Activated T-helper 2 cell treated with anti-CD3 and anti-CD28 coated beads, Interferon-gamma antibody, Interleukin-2, Interleukin-4, amounts not matched to agents 10 μg/mL and 5 μg/mL and 100 μg/mL, durations not matched to agents 14 hours and 24 hours and 36 hours (primary cell): ENCODE results near the gene ZFYVE26. TPM values are rescaled to one million over a fixed set of nuclear protein-coding genes. Genes with fewer than 3 reads are reported as not detected.
A peak's percentile ranks its signal among the peaks of the same experiment; 100 is the strongest.
"Not testable (repeated sequence)": the region's sequence is repeated elsewhere in the genome, so short reads cannot be mapped to it uniquely, and the experiment has no call there.

Source experiments
- DNase-seq: peaks from one replicate; pipeline ENCODE4 v3.0.0; 2021; ENCODE audit warnings: low spot score
- H3K27ac Mint-ChIP-seq: one replicate; pipeline ENCODE4 v1.8.0; 2021; ENCODE audit warnings: mixed read lengths
- H3K27me3 Mint-ChIP-seq: one replicate; pipeline ENCODE4 v1.8.0; 2021; ENCODE audit warnings: low read depth, mixed read lengths
- H3K36me3 Mint-ChIP-seq: one replicate; pipeline ENCODE4 v1.8.0; 2021; ENCODE audit warnings: low read depth, mixed read lengths
- H3K4me1 Mint-ChIP-seq: one replicate; pipeline ENCODE4 v1.8.0; 2021; ENCODE audit warnings: low read depth, mixed read lengths
- H3K4me3 Mint-ChIP-seq: one replicate; pipeline ENCODE4 v1.8.0; 2021; ENCODE audit warnings: low read depth, mild to moderate bottlenecking, moderate library complexity, mixed read lengths
- H3K9me3 Mint-ChIP-seq: one replicate; pipeline ENCODE4 v1.8.0; 2021; ENCODE audit warnings: mixed read lengths
- intact Hi-C: fragments of 100-400 bp; cut with micrococcal nuclease; formaldehyde crosslinking; loops from one replicate; pipeline ENCODE4 v1.15.1; 2023
- total RNA-seq: library from RNA; stranded (reverse); gene quantifications from 2 replicates; pipeline ENCODE4 v1.2.3, GENCODE V29; 2022

Gene ZFYVE26
- total RNA-seq, 1 donor from 2014 or later = 16.0 TPM

DNA sequence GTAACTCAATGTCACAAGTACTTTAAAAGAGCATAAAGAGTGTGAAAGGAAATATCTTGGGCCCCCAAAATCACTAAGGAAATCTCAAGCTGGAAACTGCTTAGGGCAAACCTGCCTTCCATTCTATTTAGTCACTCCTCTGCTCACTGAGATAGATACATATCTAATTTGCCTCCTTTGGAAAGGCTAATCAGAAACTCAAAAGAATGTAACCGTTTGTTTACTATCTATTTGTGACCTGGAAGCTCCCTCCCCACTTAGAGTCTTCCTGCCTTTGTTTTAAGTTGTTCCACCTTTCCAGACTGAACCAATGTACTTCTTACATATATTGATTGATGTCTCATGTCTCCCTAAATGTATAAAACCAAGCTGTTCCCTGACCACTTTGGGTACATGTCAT is 106.6 kb downstream of the ZFYVE26 start:
- H3K4me1 Mint-ChIP-seq, DNase-seq, H3K27ac Mint-ChIP-seq, intact Hi-C loops, H3K36me3 Mint-ChIP-seq, H3K4me3 Mint-ChIP-seq: not testable (repeated sequence)
- peaks cover 25% of the 10 kb centered on the region for H3K9me3 Mint-ChIP-seq
- peaks cover 14% of the 10 kb centered on the region for H3K27me3 Mint-ChIP-seq

DNA sequence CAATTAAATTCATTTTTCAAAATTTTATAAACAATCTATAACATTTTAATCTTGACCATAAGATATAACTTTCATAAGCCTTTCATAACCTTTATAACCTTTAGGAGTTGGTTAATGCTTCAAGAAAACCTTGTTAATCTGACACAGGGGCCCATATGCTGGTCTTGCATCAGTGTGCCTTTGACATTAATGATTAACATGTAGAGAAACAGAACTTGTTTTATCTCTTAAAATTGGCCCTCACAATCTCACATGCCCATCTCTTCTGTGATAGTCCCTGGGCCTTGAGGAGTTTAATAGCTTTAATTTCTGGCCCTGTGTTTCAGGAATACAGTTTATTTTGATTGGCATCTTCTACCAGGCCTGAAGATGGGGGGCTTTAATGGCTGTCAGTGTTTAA is 107.0 kb downstream of the ZFYVE26 start:
- DNase-seq, intact Hi-C loops: not testable (repeated sequence)

DNA sequence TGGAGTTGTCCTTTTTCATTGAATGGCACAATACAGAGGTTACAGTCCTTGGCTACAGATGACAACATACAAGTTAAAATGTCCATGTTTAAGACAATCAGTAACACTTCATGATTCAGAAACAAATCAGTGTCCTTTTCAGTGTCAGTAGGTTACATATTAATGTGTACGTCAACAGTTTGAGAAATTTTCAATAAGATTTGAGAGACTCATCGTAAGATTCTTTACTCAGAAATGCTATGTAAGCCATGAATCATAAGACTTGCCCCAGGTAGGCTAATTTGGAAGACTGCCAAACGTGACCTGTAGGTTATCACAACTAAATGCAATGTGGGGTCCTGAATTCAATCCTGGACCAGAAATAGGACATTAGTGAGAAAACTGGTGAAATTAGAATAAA is 111.2 kb downstream of the ZFYVE26 start:
- no peak overlapping the region for H3K27ac Mint-ChIP-seq
- no peak overlapping the region for H3K4me3 Mint-ChIP-seq
- no peak for DNase-seq
- intact Hi-C loops = loop anchor here (2.0 kb wide), 1 partner anchor 38 kb away; no protein-coding TSS in a partner anchor
- peaks cover 2% of the 10 kb centered on the region for H3K4me1 Mint-ChIP-seq
- H3K9me3 Mint-ChIP-seq = peaks cover 15% of the 10 kb centered on the region
- no peaks in the 10 kb centered on the region for H3K36me3 Mint-ChIP-seq
- H3K27me3 Mint-ChIP-seq = peaks cover 9% of the 10 kb centered on the region

More for the DNA sequence above, 107.0 kb downstream of the ZFYVE26 start:
- H3K9me3 Mint-ChIP-seq = peaks cover 25% of the 10 kb centered on the region
- H3K4me3 Mint-ChIP-seq, H3K4me1 Mint-ChIP-seq, H3K36me3 Mint-ChIP-seq, H3K27ac Mint-ChIP-seq: not testable (repeated sequence)
- peaks cover 10% of the 10 kb centered on the region for H3K27me3 Mint-ChIP-seq

DNA sequence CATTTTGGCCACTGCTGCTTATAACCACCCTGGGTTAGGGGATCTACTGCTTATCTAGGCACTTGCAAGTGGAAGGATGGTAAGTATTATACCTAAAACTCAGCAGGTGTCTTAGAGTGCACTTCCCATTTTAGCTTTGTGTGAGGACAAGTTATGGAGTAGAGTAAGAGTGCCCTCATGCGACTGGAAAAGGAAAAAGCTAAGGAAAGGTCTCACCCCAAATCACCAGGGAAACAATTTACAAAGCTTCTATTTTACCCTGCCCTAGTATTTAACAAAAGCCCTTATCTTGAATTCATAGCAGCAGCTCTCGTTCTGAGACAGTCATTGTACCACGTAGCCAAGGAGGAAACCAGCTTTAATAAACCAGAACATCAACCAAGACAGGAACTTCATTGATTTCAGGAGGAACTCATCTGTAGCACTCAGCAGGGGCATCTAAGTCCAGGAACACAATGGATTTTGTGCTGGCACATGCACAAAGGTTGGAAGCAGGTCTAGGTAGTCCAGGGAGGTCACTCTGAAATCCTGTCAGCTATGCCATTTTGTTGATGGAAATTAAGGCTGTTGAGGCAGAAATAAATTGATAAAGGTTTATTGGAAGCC is 111.8 kb downstream of the ZFYVE26 start:
- H3K27ac Mint-ChIP-seq = no peak overlapping the region
- peaks cover 9% of the 10 kb centered on the region for H3K27me3 Mint-ChIP-seq
- H3K4me1 Mint-ChIP-seq = peaks cover 2% of the 10 kb centered on the region
- no peak overlapping the region for H3K4me3 Mint-ChIP-seq
- H3K36me3 Mint-ChIP-seq = no peaks in the 10 kb centered on the region
- peaks cover 8% of the 10 kb centered on the region for H3K9me3 Mint-ChIP-seq
- peak; percentile 18 for DNase-seq
- intact Hi-C loops = loop anchor here (1.0 to 5.0 kb wide), 4 partner anchors 38 to 277 kb away; partner anchors contain the start of gene ARG2

DNA sequence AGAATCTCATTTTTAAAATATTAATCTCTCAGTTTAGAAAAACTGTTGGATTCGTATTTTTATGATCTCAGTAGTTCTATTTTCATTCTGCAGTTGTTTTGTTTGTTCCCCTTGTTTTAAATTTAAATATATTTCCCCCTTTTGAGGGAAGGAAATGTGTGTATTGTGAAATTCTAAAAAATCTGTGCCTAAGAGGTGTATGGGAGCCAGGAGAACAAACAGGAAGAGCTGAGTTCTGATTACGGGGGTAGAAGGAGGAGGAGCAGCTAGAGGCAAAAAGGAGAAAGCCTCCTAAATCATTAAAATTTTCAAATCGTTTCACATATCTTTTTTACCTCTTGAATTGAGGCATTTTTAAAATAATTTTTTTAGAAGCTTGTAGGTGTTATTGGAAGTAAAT is 112.4 kb downstream of the ZFYVE26 start:
- Mint-ChIP-seq H3K4me1 (peaks cover 2% of the 10 kb centered on the region), H3K9me3 (peaks cover 6% of the 10 kb centered on the region)

DNA sequence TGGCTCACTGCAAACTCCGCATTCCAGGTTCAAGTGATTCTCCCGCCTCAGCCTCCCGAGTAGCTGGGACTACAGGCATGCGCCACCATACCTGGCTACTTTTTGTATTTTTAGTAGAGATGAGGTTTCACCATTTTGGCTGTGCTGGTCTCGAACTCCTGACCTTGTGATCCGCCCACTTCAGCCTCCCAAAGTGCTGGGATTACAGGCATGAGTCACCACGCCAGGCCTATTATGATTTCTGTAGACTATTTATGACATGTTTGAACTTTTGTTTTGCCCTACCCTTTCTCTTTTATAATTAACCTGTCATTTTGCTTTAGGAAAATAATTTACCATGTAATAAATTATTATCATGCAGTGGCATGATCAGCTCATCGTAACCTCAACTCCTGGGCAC is 114.9 kb downstream of the ZFYVE26 start, which contains the start of gene RDH12:
Gene RDH12 (plus strand): TSS at position 395 of the 400 bp plus-strand sequence. CDS start 20,757 bp downstream, outside the sequence.
- not testable (repeated sequence) for H3K27ac Mint-ChIP-seq, H3K36me3 Mint-ChIP-seq, H3K9me3 Mint-ChIP-seq, H3K4me1 Mint-ChIP-seq, H3K4me3 Mint-ChIP-seq, H3K27me3 Mint-ChIP-seq, DNase-seq
- intact Hi-C loops = loop anchor here (5.0 kb wide), 1 partner anchor 274 kb away; no protein-coding TSS in a partner anchor

More for the DNA sequence above, 112.4 kb downstream of the ZFYVE26 start:
- Mint-ChIP-seq H3K27ac (no peak overlapping the region), H3K4me3 (no peak overlapping the region), H3K27me3 (peaks cover 9% of the 10 kb centered on the region), H3K36me3 (no peaks in the 10 kb centered on the region)
- intact Hi-C loops = loop anchor here (1.0 to 5.0 kb wide), 4 partner anchors 37 to 277 kb away; partner anchors contain the start of gene ARG2
- DNase-seq = no peak

DNA sequence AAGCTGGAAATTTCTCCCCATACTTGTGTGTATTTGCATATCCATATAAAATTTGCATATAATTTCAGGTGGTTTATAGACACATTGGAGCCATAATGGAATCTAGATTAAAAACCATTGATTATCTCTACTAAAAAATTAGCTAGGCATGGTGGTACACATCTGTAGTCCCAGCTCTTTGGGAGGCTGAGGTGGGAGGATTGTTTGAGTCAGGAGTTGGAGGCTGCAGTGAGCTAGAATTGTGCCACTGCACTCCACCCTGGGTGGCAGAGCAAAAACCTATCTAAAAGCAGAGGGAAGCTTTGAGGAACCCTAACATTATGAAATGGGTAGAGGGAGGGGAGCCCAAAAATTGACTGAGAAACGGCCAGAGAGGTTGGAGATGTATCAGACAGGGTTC is 118.2 kb downstream of the ZFYVE26 start:
- Mint-ChIP-seq H3K27me3 (no peaks in the 10 kb centered on the region), H3K9me3 (no peaks in the 10 kb centered on the region), H3K4me1 (peaks cover 21% of the 10 kb centered on the region), H3K36me3 (peaks cover 7% of the 10 kb centered on the region), H3K4me3 (no peak overlapping the region), H3K27ac (no peak overlapping the region)
- no peak for DNase-seq
- intact Hi-C loops = loop anchor here (5.0 to 10.0 kb wide), 2 partner anchors 119 to 517 kb away; partner anchors contain the start of genes RAD51B and ZFYVE26

DNA sequence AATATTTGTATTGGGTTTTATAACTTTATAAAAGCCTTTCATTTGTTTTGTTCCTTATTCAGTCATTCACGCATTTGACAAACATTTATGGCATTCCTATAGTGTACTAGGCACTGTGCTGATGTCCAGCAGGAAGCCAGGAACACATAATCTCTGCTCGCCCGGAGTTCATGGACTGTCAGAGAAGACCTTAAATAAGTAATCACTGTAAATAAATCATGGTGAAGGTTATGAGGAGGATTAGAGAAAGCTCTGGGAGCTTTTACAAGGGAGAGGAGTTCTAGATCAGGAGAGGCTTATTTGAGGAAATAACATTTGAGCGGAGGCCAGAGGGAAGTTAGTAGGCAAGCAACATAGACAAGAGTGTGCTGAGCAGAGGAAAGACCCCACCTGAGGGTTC is 119.4 kb downstream of the ZFYVE26 start:
- DNase-seq = no peak
- H3K4me3 Mint-ChIP-seq = no peak overlapping the region
- peaks cover 30% of the 10 kb centered on the region for H3K4me1 Mint-ChIP-seq
- no peak overlapping the region for H3K27ac Mint-ChIP-seq
- peaks cover 17% of the 10 kb centered on the region for H3K36me3 Mint-ChIP-seq
- intact Hi-C loops = loop anchor here (5.0 to 10.0 kb wide), 2 partner anchors 120 to 518 kb away; partner anchors contain the start of genes RAD51B and ZFYVE26
- no peaks in the 10 kb centered on the region for H3K27me3 Mint-ChIP-seq
- H3K9me3 Mint-ChIP-seq = no peaks in the 10 kb centered on the region

Other genes with a start within 250 kb of the ZFYVE26 start
- gene PIGH, start 216.3 kb downstream of the ZFYVE26 start, total RNA-seq = 14.5 and 21.8 TPM in 2 replicates
- gene ARG2, start 196.7 kb downstream of the ZFYVE26 start, total RNA-seq = 19.2 and 21.1 TPM in 2 replicates
- gene VTI1B, start 142.0 kb downstream of the ZFYVE26 start, total RNA-seq = 73.7 and 75.4 TPM in 2 replicates
- 78.4 and 82.9 TPM in 2 replicates for gene RDH11, start 120.8 kb downstream of the ZFYVE26 start, total RNA-seq
- gene RDH12, start 114.7 kb downstream of the ZFYVE26 start, total RNA-seq = not detected in 2 replicates
- 25.1 and 30.1 TPM in 2 replicates for gene RAD51B, start 3.2 kb upstream of the ZFYVE26 start, total RNA-seq